GM12874 (cell line): ENCODE results near the gene PELO.

Experiments
- CTCF ChIP-seq: IDR thresholded peaks from 2 replicates; pipeline ENCODE4 v1.5.1; 2011; ENCODE audit warnings: low read depth, mild to moderate bottlenecking, control low read depth, low read length, moderate library complexity; ENCODE audit not compliant: insufficient read depth

Gene PELO

DNA sequence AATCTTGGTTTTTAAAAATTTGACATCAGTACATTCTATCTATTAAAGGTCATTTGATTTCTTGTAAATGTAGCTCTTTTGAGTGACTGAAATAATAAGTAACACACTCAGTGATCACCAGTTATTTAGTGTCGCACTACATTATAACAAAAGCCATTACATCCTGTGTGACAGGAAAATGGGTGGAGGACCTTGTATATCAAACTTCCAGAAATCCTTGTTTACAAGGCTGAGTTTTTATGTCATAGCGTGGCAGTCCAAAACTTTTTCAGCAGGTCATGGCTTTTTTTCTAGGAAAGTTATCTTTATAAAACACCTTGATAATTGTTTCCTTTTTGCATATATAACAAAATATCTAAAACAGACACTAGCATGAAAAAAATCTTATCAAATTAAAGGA, 14.4 kb upstream of the PELO start:
- TF ChIP-seq CTCF: no peak

GRCh38 chr5:52774005-52774410, 13.7 kb upstream of the PELO start:
- no peak for TF ChIP-seq CTCF

- TF ChIP-seq CTCF: no peak
These were observed 11.6 kb upstream of the PELO start for GRCh38 chr5:52776116-52776515.

DNA sequence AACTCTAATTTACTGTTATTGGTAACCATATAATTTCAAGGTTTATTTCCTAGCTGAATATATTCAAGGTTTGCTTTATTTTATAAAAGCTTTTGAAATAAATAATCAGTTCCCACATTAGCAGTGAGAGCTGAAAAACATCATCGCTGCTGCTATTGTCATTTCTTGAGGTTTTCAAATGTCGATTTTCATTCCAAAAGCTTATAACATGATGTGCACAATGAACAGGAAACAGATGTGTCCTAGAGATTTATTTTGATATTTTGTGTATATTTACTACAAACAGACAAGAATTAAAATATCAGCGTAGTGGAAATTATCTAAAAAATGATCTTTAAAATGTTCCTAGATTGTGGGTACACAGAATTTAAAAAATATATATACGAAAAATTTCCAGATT, 10.5 kb upstream of the PELO start:
- no peak for TF ChIP-seq CTCF

DNA sequence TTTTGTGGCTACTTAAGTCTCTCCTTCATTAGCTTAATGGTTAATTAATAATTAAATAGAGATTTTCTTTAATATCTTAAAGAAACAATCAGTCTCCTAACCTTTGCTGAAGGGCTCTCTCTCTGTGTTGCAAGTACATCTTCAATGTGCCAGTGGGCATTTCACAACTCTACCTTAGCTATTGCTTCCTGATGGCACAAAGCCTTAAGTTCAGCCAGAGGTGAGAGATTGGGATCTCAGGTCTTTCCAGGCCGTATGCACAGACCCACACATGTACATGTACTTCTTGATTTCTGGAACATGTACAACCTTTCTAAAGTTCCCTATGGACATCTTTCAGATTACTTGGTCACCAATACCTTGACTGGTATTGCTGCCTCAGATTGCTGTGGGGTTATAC, 8.9 kb upstream of the PELO start:
- TF ChIP-seq CTCF: no peak

- TF ChIP-seq CTCF: no peak
These were observed 8.5 kb upstream of the PELO start for GRCh38 chr5:52779213-52779612.

DNA sequence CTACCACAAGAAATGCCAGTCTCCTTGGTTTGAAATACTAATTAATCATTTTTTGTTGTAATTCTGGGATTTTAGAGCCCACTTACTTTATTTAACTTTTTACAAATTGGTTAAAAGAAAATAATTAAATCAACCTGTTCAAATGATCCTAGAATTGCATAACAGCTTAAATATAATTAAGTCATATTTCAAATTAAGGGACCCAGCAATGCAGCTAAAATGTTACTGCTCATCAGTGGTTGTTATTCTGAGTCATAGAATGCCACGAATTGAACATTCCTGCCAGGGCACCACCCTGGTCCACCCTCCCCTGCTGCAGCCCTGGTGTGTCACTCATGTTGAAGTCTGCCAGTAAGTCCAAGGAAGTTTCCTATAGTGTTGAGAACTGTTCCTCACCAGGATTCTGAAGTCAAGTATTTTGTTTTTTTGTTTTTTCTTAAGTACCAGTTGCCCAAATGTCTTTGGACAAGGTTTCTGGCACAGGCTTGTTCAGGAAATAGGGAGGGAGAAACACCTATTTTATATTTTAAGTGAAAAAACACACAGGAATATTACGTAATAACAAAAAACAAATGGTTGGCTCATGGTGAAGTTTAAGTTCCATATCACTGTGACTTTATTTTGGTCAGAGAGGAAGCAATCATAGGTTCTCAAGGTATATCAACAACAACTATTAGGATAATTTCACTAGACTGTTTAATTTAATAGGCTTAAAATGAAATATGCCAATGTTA, 4.3 kb upstream of the PELO start:
- TF ChIP-seq CTCF: no peak
